Naive thymus-derived CD4-positive, alpha-beta T cell (primary cell): ENCODE data around the gene ZNF160. TPM values are rescaled to one million over a fixed set of nuclear protein-coding genes. Genes with fewer than 3 reads are reported as not detected.
A peak's percentile ranks its signal among the peaks of the same experiment; 100 is the strongest.
"Not testable (repeated sequence)": the region's sequence is repeated elsewhere in the genome, so short reads cannot be mapped to it uniquely, and the experiment has no call there.

ENCODE experiments used
- ATAC-seq: fragments of 150-1000 bp; cut with Tn5 transposase; 2 replicates; pipeline ENCODE4 v1.10.0; 2021; ENCODE audit warnings: mild to moderate bottlenecking, moderate library complexity
- CTCF ChIA-PET: fragments of 350-600 bp; sonication (Branson Sonifier 250); formaldehyde crosslinking; loops from one replicate; lab custom pipeline; 2021; ENCODE audit warnings: antibody characterized with exemption; lab: Charles Lee
- POLR2A ChIA-PET: fragments of 350-600 bp; sonication (Branson Sonifier 250); formaldehyde crosslinking; loops from one replicate; lab custom pipeline; 2021; ENCODE audit warnings: antibody characterized with exemption, inconsistent platforms; lab: Charles Lee
- DNase-seq, 9 donors: peaks; one replicate each; pipeline versions ENCODE4 v3.0.0 to v3.0.0-alpha.2; 2020 to 2022; ENCODE audit warnings: mixed read lengths in 1 of 9
- H3K27ac ChIP-seq: one replicate; pipeline ENCODE4 v1.7.0; 2013; ENCODE audit warnings: mild to moderate bottlenecking, low read depth, low read length, moderate library complexity
- H3K27me3 ChIP-seq, 2 donors: one replicate each; pipeline ENCODE4 v1.7.0; 2013; ENCODE audit warnings: low read length in 2 of 2, mild to moderate bottlenecking in 2 of 2, moderate library complexity in 2 of 2; ENCODE audit not compliant: control insufficient read depth in 2 of 2, insufficient read depth in 2 of 2
- H3K36me3 ChIP-seq, 3 experiments: 1 replicate in 2 of 3; 2 replicates in 1 of 3; pipeline ENCODE4 v1.7.0; 2013; ENCODE audit warnings: low read length in 3 of 3, mild to moderate bottlenecking in 3 of 3, moderate library complexity in 1 of 3; ENCODE audit not compliant: insufficient read depth in 3 of 3, control insufficient read depth in 2 of 3
- H3K4me1 ChIP-seq, 2 donors: one replicate each; pipeline ENCODE4 v1.7.0; 2013; ENCODE audit warnings: low read length in 2 of 2, mild to moderate bottlenecking in 2 of 2, moderate library complexity in 1 of 2; ENCODE audit not compliant: control insufficient read depth in 2 of 2, insufficient read depth in 2 of 2
- H3K4me3 ChIP-seq: 2 replicates; pipeline ENCODE4 v1.7.0; 2013; ENCODE audit warnings: mild to moderate bottlenecking, low read length
- H3K9me3 ChIP-seq, 3 experiments: 1 replicate in 2 of 3; 2 replicates in 1 of 3; pipeline ENCODE4 v1.7.0; 2013; ENCODE audit warnings: low read length in 3 of 3; ENCODE audit not compliant: control insufficient read depth in 2 of 3
- H3K27ac Mint-ChIP-seq, 9 donors: one replicate each; pipeline ENCODE4 v1.8.0; 2020 to 2022; ENCODE audit warnings: mixed read lengths in 9 of 9, mild to moderate bottlenecking in 8 of 9, moderate library complexity in 5 of 9, inconsistent platforms in 2 of 9
- H3K27me3 Mint-ChIP-seq, 5 donors: one replicate each; pipeline ENCODE4 v1.8.0; 2021 to 2022; ENCODE audit warnings: mixed read lengths in 5 of 5, mild to moderate bottlenecking in 1 of 5
- H3K36me3 Mint-ChIP-seq, 5 donors: one replicate each; pipeline ENCODE4 v1.8.0; 2020 to 2022; ENCODE audit warnings: mixed read lengths in 5 of 5, mild to moderate bottlenecking in 3 of 5, inconsistent platforms in 1 of 5
- H3K4me1 Mint-ChIP-seq, 7 donors: one replicate each; pipeline ENCODE4 v1.8.0; 2020 to 2022; ENCODE audit warnings: mixed read lengths in 7 of 7, mild to moderate bottlenecking in 3 of 7, inconsistent platforms in 1 of 7
- H3K4me3 Mint-ChIP-seq, 10 donors: one replicate each; pipeline ENCODE4 v1.8.0; 2020 to 2022; ENCODE audit warnings: mild to moderate bottlenecking in 10 of 10, mixed read lengths in 10 of 10, moderate library complexity in 6 of 10, inconsistent platforms in 2 of 10
- H3K9me3 Mint-ChIP-seq, 11 donors: one replicate each; pipeline ENCODE4 v1.8.0; 2020 to 2022; ENCODE audit warnings: mixed read lengths in 11 of 11, mild to moderate bottlenecking in 4 of 11, inconsistent platforms in 1 of 11, moderate library complexity in 1 of 11
- intact Hi-C, 2 donors: fragments of 100-400 bp; cut with micrococcal nuclease; formaldehyde crosslinking; loops; one replicate each; pipeline ENCODE4 v1.15.1; 2023
- polyA plus RNA-seq, 2 donors: library from polyadenylated mRNA; unstranded; fragments of 300-500 nt; fragmentation: Illumina TruSeq; gene quantifications; one replicate each; pipeline ENCODE4 v1.2.3, GENCODE V29; 2021
- total RNA-seq, 6 experiments: library from RNA in 5 of 6; stranded (reverse) in 5 of 6; gene quantifications; 1 replicate in 5 of 6; 2 replicates in 1 of 6; pipeline ENCODE4 v1.2.3 and lab custom pipeline; 2021 to 2026

Gene ZNF160
- total and polyA plus RNA-seq, 7 experiments from 2014 or later = 24.2 to 75.3 (median 40.9) TPM

- intact Hi-C loops, H3K4me1 ChIP-seq, DNase-seq, POLR2A ChIA-PET, ATAC-seq, H3K27me3 Mint-ChIP-seq, H3K9me3 ChIP-seq, H3K4me3 Mint-ChIP-seq, H3K27ac Mint-ChIP-seq, H3K27me3 ChIP-seq, H3K4me3 ChIP-seq, H3K27ac ChIP-seq, CTCF ChIA-PET: not testable (repeated sequence)
- peaks cover 27 to 86% (median 71%) of the 10 kb centered on the region in 5 donors for H3K36me3 Mint-ChIP-seq
- peaks cover 0 to 39% (median under 1%) of the 10 kb centered on the region in 3 experiments for H3K36me3 ChIP-seq
- H3K4me1 Mint-ChIP-seq = peaks cover 18 to 41% (median 30%) of the 10 kb centered on the region in 7 donors
- peaks cover 0 to 76% (median 13%) of the 10 kb centered on the region in 11 donors for H3K9me3 Mint-ChIP-seq
Measured at GRCh38 chr19:53096579-53096978, 6.6 kb downstream of the ZNF160 start.

- H3K27ac ChIP-seq = no peak overlapping the region
- ATAC-seq = no peak
- Mint-ChIP-seq H3K27me3 (no peaks in the 10 kb centered on the region), H3K36me3 (peaks cover 33 to 89% (median 82%) of the 10 kb centered on the region in 5 donors), H3K9me3 (peaks cover 0 to 82% (median 11%) of the 10 kb centered on the region in 11 donors), H3K4me1 (peaks cover 12 to 39% (median 28%) of the 10 kb centered on the region in 7 donors), H3K4me3 (no peak overlapping the region), H3K27ac (peak overlapping the region in 2 of 9 donors; percentile 52 to 73)
- no peaks in the 10 kb centered on the region for H3K27me3 ChIP-seq
- DNase-seq = no peak
- no peaks in the 10 kb centered on the region for H3K9me3 ChIP-seq
- intact Hi-C loops = no loop called here
- CTCF ChIA-PET = no interaction called here
- H3K4me3 ChIP-seq = no peak overlapping the region
- POLR2A ChIA-PET = no interaction called here
- no peaks in the 10 kb centered on the region for H3K4me1 ChIP-seq
- H3K36me3 ChIP-seq = peaks cover 5 to 53% (median 12%) of the 10 kb centered on the region in 3 experiments
Measured at GRCh38 chr19:53094754-53095575, 8.3 kb downstream of the ZNF160 start.

- no peaks in the 10 kb centered on the region for H3K27me3 Mint-ChIP-seq
- ChIA-PET POLR2A (no interaction called here), CTCF (no interaction called here)
- intact Hi-C loops = no loop called here
- DNase-seq (no peak), ATAC-seq (no peak)
- no peak overlapping the region for H3K27ac ChIP-seq
- H3K36me3 ChIP-seq = peaks cover 9 to 57% (median 14%) of the 10 kb centered on the region in 3 experiments
- H3K36me3 Mint-ChIP-seq = peaks cover 31 to 89% (median 83%) of the 10 kb centered on the region in 5 donors
- no peaks in the 10 kb centered on the region for H3K9me3 ChIP-seq
- peaks cover 0 to 79% (median 12%) of the 10 kb centered on the region in 11 donors for H3K9me3 Mint-ChIP-seq
- H3K27ac Mint-ChIP-seq = no peak overlapping the region
- peaks cover 0 to 24% (median 14%) of the 10 kb centered on the region in 7 donors for H3K4me1 Mint-ChIP-seq
- H3K4me3 ChIP-seq = no peak overlapping the region
- H3K4me1 ChIP-seq = no peaks in the 10 kb centered on the region
- no peaks in the 10 kb centered on the region for H3K27me3 ChIP-seq
- H3K4me3 Mint-ChIP-seq = no peak overlapping the region
Measured at GRCh38 chr19:53092723-53093122, 10.5 kb downstream of the ZNF160 start.

GRCh38 chr19:53091413-53092254, 11.6 kb downstream of the ZNF160 start:
- Histone ChIP-seq H3K4me1 (no peaks in the 10 kb centered on the region), H3K36me3 (peaks cover 14 to 63% (median 15%) of the 10 kb centered on the region in 3 experiments), H3K27ac (no peak overlapping the region), H3K4me3 (no peak overlapping the region), H3K27me3 (no peaks in the 10 kb centered on the region), H3K9me3 (no peaks in the 10 kb centered on the region)
- CTCF ChIA-PET = no interaction called here
- Mint-ChIP-seq H3K4me1 (peaks cover 4 to 18% (median 7%) of the 10 kb centered on the region in 7 donors), H3K27me3 (no peaks in the 10 kb centered on the region), H3K27ac (no peak overlapping the region), H3K36me3 (peaks cover 25 to 91% (median 86%) of the 10 kb centered on the region in 5 donors), H3K4me3 (no peak overlapping the region), H3K9me3 (peaks cover 0 to 80% (median 10%) of the 10 kb centered on the region in 11 donors)
- DNase-seq (no peak), ATAC-seq (no peak)
- POLR2A ChIA-PET = no interaction called here
- intact Hi-C loops = no loop called here

- H3K4me1 Mint-ChIP-seq = peaks cover 3 to 9% (median 6%) of the 10 kb centered on the region in 7 donors
- DNase-seq = no peak
- intact Hi-C loops = no loop called here
- CTCF ChIA-PET = no interaction called here
- peaks cover 0 to 88% (median 18%) of the 10 kb centered on the region in 11 donors for H3K9me3 Mint-ChIP-seq
- H3K27ac ChIP-seq = no peak overlapping the region
- H3K4me3 Mint-ChIP-seq = no peak overlapping the region
- POLR2A ChIA-PET = no interaction called here
- H3K4me3 ChIP-seq = no peak overlapping the region
- peaks cover 0 to 12% (median 3%) of the 10 kb centered on the region in 3 experiments for H3K9me3 ChIP-seq
- peak overlapping the region in 1 of 9 donors; percentile 45 for H3K27ac Mint-ChIP-seq
- H3K27me3 ChIP-seq = no peaks in the 10 kb centered on the region
- no peaks in the 10 kb centered on the region for H3K4me1 ChIP-seq
- peaks cover 20 to 81% (median 36%) of the 10 kb centered on the region in 3 experiments for H3K36me3 ChIP-seq
- H3K27me3 Mint-ChIP-seq = no peaks in the 10 kb centered on the region
- no peak for ATAC-seq
- H3K36me3 Mint-ChIP-seq = peaks cover 39 to 94% (median 94%) of the 10 kb centered on the region in 5 donors
Measured at GRCh38 chr19:53088091-53088490, 15.1 kb downstream of the ZNF160 start.

GRCh38 chr19:53086949-53087348, 16.3 kb downstream of the ZNF160 start:
- Histone ChIP-seq H3K9me3 (peaks cover 0 to 19% (median 4%) of the 10 kb centered on the region in 3 experiments), H3K4me1 (no peaks in the 10 kb centered on the region), H3K36me3 (peaks cover 20 to 85% (median 38%) of the 10 kb centered on the region in 3 experiments), H3K27me3 (no peaks in the 10 kb centered on the region), H3K27ac (no peak overlapping the region), H3K4me3 (no peak overlapping the region)
- no peak overlapping the region for H3K4me3 Mint-ChIP-seq
- H3K27me3 Mint-ChIP-seq = no peaks in the 10 kb centered on the region
- ATAC-seq (no peak), DNase-seq (no peak)
- intact Hi-C loops = no loop called here
- peaks cover 41 to 97% (median 96%) of the 10 kb centered on the region in 5 donors for H3K36me3 Mint-ChIP-seq
- H3K9me3 Mint-ChIP-seq = peaks cover 0 to 93% (median 22%) of the 10 kb centered on the region in 11 donors
- peaks cover 3 to 7% (median 4%) of the 10 kb centered on the region in 7 donors for H3K4me1 Mint-ChIP-seq
- peak overlapping the region in 3 of 9 donors; percentile 8 to 65 (median 32) for H3K27ac Mint-ChIP-seq
- ChIA-PET CTCF (no interaction called here), POLR2A (no interaction called here)
